ENCODE data around the gene LPIN1.
A peak's percentile ranks its signal among the peaks of the same experiment; 100 is the strongest.

The LPIN1 gene

DNA sequence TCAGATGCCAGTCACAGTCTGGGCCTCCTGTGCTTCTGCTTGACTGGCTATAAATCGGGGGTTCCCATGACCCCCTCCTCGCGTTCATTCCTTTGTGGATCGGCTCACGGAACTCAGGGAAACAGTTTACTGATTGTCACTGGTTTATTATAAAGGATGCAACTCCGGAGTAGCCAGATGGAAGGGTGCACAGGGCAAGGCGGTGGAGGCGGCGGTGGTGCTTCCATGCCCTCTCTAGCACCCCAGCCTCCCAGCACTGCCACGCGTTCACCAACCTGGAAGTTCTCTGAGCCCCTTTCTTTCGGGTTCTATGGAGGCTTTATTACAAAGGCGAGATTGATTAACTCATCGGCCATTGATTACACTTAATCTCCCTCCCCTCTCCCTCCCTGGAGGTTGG is 15.6 kb downstream of the LPIN1 start:
- DNase-seq (ENCODE audit: low spot score), result no peak

GRCh38 chr2:11762799-11763461 is 16.5 kb downstream of the LPIN1 start:
- DNase-seq (ENCODE audit: low spot score), result no peak

- no peak for DNase-seq (ENCODE audit: low spot score)
Measured at GRCh38 chr2:11764359-11764758, 17.9 kb downstream of the LPIN1 start.

- DNase-seq (ENCODE audit: low spot score), result no peak
Measured at GRCh38 chr2:11764920-11765319, 18.5 kb downstream of the LPIN1 start.

- no peak for DNase-seq (ENCODE audit: low spot score)
Measured at GRCh38 chr2:11765501-11765900, 19.1 kb downstream of the LPIN1 start.

- no peak for DNase-seq (ENCODE audit: low spot score)
Measured at GRCh38 chr2:11766016-11766415, 19.6 kb downstream of the LPIN1 start.

- DNase-seq (ENCODE audit: low spot score), result no peak
Measured at GRCh38 chr2:11767779-11768178, 21.3 kb downstream of the LPIN1 start.

DNA sequence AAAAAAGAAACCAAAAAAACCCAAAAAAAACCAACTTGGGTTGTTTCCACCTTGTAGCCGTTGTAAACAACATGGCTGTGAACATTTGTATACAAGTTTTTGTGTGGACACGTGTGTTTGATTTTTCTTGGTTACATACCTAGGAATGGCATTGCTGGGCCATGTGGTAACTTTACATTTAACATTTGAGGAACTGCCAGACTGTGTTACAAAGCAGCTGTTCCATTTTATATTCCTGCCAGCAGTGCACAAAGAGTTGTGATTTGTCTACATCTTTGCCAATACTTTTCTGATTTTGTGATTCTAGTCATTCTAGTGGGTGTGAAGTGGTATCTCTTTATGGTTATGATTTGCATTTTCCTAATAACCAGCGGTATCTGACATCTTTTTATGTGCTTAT is 22.5 kb downstream of the LPIN1 start:
- DNase-seq (ENCODE audit: low spot score), result no peak

DNA sequence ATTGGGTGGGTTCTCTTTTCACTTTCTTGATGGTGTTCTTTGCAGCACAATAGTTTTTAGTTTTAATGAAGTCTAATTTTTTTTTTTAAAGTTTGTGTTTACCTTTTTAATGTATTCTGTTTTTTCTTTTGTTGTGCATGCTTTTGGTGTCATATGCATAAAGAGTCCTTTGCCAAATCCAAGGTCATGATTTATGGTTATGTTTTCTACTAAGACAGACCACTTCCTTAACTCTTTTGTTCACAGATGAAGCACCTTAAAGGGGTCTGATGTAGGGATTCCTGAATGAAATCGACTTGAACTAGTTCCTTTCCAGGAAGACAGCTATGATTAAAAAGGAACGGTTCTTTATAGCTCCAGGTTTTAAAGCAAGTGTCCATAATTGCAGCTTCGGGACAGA is 23.1 kb downstream of the LPIN1 start:
- DNase-seq (ENCODE audit: low spot score), result no peak

DNA sequence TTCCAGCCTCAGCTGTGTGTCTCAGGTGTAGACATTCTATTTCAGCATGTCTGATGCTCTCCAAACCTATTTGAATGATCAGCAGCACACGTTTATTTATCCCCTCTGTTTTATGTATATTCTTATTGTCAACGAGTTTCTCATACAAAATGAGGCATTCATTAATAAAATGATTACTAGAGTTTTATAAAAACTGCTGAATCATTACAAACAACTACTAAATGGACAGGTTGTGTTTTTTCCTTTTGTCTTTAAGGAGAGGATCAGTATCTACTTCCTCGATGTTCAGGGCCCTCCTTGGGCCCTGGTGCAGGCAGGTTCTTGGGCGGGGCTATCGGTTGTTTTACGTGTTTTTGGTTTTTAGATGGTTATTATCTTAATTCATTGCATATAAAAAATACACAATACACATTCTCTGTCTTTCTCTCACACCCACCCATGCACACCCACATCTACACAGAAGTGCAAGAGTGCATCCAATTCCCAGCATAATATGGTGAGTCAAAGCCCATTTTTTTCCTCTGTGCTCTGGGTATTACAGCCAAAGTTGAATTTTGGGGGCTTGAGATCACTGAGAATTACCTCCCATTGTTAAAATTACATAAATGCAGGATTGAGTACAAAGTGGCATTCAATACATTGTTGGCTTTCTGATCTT is 24.2 kb downstream of the LPIN1 start:
- DNase-seq (ENCODE audit: low spot score), result no peak

DNA sequence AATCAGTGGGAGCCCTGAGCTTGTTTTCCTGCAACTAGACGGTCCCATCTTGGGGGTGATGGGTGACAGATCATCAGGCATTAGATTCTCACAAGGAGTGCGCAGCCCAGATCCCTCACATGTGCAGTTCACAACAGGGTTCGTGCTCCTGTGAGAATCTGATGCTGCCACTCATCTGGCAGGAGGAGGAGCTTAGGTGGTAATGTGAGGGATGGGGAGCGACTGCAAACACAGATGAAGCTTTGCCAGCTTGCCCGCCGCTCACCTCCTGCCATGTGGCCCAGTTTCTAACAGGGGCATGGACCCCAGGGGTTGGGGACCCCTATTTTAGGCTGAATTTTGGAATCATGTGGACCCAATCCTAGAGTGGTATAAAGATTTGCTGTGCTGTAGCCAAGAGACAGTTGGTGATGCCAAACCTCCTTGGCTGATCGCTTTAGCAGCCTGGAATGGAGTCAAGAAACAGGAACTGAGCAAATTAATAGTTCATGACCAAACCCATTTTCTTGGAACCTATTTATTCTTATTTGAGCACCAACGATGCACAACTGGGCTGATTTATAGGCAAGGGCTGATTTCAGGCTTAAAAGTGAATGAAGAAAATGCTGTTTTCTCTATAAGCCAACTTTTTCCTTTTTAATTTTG is 25.7 kb downstream of the LPIN1 start:
- no peak for DNase-seq (ENCODE audit: low spot score)

DNA sequence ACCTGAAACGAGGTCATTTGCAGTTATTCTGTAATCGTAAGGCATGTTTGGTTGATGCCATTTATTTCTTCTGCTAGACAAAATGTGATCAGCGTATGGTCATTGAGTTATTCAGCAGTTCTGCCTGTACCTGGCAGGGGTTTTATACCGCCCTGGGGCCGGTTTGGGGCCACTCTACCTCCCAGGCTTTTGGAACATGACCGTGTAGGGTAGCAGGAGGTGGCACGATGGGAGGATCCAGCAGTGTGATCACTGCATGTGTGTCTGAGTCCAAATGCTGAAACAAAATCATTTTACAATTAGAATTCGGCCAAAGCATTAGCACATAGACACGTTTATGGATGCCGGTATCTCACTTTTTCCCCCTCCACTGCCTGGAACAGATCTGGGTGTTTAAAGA is 26.7 kb downstream of the LPIN1 start:
- DNase-seq (ENCODE audit: low spot score), result no peak

- no peak for DNase-seq (ENCODE audit: low spot score)
Measured at GRCh38 chr2:11773747-11774525, 27.5 kb downstream of the LPIN1 start.

DNA sequence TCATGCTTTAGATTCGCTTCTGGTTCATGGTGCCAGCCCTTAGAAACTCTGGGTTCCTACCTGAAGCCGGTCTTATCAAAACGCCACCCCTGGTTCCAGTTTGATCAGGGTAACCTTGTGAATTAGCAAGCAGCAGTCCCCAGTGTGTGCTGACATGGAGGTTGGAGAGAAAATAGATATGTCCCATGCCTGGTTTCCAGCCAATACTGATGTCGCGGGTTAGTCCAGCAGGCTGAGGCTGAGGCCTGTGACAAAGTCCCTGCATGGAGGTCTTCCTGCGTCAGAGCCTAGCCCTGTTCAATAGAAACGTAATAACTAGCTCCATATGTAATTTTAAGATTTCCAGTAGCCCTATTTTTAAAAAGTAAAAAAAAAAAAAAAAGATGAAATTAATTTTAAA is 28.2 kb downstream of the LPIN1 start:
- DNase-seq (ENCODE audit: low spot score), result no peak

DNA sequence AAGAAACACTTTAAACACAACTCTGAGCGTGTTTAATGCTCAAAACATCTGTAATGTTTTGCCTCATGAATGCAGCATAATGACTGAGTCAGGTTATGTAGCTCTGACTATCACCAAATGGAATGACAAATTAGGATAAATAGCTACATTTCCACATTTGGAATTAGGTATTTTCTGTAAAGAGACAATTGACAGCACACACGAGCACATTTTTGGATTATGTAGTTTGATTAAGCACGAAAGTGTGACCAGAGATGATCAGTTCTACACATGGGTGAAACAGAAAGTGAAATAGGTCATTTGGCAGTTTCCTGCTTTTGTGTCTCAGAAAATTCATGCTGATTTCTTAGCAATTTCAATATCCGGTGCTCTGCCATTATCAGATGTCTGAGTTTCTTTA is 29.0 kb downstream of the LPIN1 start:
- DNase-seq (ENCODE audit: low spot score), result no peak

DNA sequence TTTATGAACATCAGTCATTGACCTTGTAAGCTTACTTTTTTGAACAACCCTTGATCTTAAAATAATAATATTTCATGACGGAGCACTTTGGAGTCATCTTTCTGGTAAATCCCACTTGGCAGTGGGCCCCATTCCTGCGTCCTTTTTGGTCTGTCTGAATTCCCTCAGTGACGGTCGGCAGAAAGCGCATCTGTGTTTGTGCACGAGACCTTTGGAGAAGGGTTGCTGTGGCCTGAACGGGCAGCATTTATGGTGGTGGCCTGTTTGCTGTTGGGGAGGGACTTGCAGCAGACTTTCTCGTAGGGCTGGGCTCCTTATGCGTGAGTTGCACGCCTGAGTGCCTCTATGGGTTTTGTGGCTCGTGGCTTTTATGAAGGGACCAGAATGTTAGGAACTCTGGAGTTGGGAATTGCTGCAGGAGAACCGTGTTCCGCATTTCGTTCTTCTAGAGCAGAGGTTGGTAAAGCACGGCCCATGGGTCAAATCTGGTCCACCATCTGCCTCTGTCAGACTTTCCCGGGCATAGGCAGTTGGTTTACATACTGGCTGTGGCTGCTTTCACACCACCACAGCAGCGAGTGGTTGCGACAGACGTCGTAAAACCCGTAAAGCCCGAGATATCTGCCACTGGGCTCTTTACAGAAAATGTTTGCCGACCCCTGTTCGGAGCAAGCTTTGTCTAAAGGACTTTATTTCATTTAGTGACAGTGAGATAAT is 30.8 kb downstream of the LPIN1 start:
- DNase-seq (ENCODE audit: low spot score), result no peak

DNA sequence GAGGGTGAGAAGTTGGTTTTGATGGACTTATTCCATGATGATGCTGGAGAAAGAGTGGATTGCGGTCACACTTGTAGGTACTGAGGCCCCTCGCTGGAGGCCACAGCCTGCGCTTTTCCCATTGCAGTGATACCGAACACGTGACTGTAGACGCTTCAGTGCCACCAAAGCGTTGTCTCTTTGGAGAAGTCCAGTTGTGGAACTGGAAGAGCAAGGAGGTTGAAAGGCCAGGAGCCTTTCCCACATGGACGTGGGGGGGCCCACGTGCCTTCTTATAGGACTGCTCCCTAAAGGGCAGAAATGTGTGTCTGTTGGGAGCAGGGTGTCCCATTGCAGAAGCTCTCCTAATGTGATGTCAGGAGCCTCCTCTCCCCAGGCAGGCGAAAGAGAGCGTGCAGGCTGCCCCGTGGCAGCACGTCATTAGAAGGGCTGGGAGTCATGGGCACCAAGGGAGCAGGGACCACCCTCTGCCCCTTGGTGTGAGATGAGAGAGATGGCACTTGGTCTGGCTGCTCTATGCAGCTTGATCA is 31.5 kb downstream of the LPIN1 start:
- no peak for DNase-seq (ENCODE audit: low spot score)

DNA sequence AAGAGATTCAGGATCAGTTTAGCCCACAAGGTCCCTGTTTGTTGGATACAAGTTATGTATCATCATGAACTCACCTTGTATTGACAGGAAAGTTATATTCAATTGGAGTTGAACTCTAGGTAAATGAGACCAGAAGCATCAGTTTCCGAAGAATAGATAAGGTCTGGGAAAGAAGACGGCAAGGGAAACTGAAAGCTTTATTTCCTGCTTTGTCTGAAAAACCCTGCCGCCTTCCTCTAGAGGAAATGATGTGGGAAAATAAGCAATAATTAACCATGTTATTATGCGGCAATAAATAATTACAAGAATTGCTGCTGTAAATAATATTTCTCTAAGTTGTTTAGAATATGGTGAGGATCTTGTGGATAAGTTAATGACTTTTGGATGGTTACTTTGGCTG is 32.0 kb downstream of the LPIN1 start:
- no peak for DNase-seq (ENCODE audit: low spot score)

GRCh38 chr2:11778923-11779757 is 32.7 kb downstream of the LPIN1 start:
- peak; percentile 84 for DNase-seq (ENCODE audit: low spot score)

DNA sequence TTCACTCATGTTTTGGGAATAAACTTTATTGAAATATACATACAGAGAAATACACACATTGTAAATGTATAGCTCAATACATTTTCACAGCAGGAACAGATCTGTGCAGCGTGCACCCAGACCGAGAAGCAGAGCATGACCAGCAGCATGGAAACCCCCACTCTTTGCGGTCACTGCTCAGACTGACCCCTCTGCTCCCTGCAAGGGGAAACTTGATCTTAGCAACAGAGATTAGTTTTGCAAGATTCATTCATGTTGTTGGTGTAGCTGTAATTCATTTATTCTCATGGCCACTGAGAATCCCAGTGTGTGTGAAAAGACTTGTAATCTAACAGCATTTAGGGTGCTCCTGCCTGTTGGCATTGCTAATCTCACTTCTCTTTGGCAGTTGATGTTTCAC is 35.2 kb downstream of the LPIN1 start:
- no peak for DNase-seq (ENCODE audit: low spot score)

DNA sequence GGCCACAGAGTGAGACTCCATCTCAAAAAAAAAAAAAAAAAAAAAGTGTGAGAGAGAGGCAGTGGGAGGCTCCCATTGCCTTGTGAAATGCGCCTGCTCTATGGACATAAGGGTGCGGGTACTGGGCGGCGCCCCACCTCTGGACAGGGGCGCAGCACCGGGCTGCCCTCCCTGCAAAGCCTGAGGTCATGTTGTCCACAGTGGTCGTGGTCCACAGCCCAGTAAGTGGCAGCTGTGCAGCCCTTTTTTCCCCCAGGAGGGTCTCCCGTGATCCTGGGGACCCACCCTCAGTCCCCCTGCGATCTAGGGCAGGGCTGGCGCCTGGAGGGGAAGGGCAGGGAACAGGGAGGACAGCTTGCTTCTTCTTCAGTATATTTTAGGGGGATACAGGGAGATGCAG is 37.8 kb downstream of the LPIN1 start:
- no peak for DNase-seq (ENCODE audit: low spot score)

All from ecto neural progenitor cell (in vitro differentiated cells).